ENCODE results near the gene MSL3B.
A peak's percentile ranks its signal among the peaks of the same experiment; 100 is the strongest.

The MSL3B gene

GRCh38 chr2:233853353-233853752 lies 14.8 kb downstream of the MSL3B start:
- no peak for DNase-seq (ENCODE audit: low read depth in 2 of 2)

- DNase-seq (ENCODE audit: low read depth in 2 of 2), result peak in 1 of 2 donors; percentile 35
Measured at GRCh38 chr2:233852056-233852455, 16.1 kb downstream of the MSL3B start.

- no peak for DNase-seq (ENCODE audit: low read depth in 2 of 2)
Measured at GRCh38 chr2:233851169-233851568, 17.0 kb downstream of the MSL3B start.

- no peak for DNase-seq (ENCODE audit: low read depth in 2 of 2)
Measured at GRCh38 chr2:233850745-233851144, 17.4 kb downstream of the MSL3B start.

GRCh38 chr2:233849607-233850271 lies 18.4 kb downstream of the MSL3B start:
- DNase-seq (ENCODE audit: low read depth in 2 of 2), result no peak

- no peak for DNase-seq (ENCODE audit: low read depth in 2 of 2)
Measured at GRCh38 chr2:233848276-233848675, 19.9 kb downstream of the MSL3B start.

- no peak for DNase-seq (ENCODE audit: low read depth in 2 of 2)
Measured at GRCh38 chr2:233847248-233847898, 20.8 kb downstream of the MSL3B start.

- peak in 1 of 2 donors; percentile 88 for DNase-seq (ENCODE audit: low read depth in 2 of 2)
Measured at GRCh38 chr2:233846387-233847247, 21.6 kb downstream of the MSL3B start.

- no peak for DNase-seq (ENCODE audit: low read depth in 2 of 2)
Measured at GRCh38 chr2:233845301-233846060, 22.7 kb downstream of the MSL3B start.

- no peak for DNase-seq (ENCODE audit: low read depth in 2 of 2)
Measured at GRCh38 chr2:233844836-233845235, 23.4 kb downstream of the MSL3B start.

- DNase-seq (ENCODE audit: low read depth in 2 of 2), result no peak
Measured at GRCh38 chr2:233844064-233844807, 23.9 kb downstream of the MSL3B start.

- no peak for DNase-seq (ENCODE audit: low read depth in 2 of 2)
Measured at GRCh38 chr2:233841183-233841582, 27.0 kb downstream of the MSL3B start.

- no peak for DNase-seq (ENCODE audit: low read depth in 2 of 2)
Measured at GRCh38 chr2:233840520-233840919, 27.7 kb downstream of the MSL3B start.

- DNase-seq (ENCODE audit: low read depth in 2 of 2), result no peak
Measured at GRCh38 chr2:233839447-233839820, 28.8 kb downstream of the MSL3B start.

- DNase-seq (ENCODE audit: low read depth in 2 of 2), result no peak
Measured at GRCh38 chr2:233838726-233839446, 29.3 kb downstream of the MSL3B start.

GRCh38 chr2:233838251-233838650 lies 29.9 kb downstream of the MSL3B start:
- DNase-seq (ENCODE audit: low read depth in 2 of 2), result no peak

- DNase-seq (ENCODE audit: low read depth in 2 of 2), result no peak
Measured at GRCh38 chr2:233837694-233838229, 30.4 kb downstream of the MSL3B start.

- no peak for DNase-seq (ENCODE audit: low read depth in 2 of 2)
Measured at GRCh38 chr2:233836359-233836758, 31.8 kb downstream of the MSL3B start.

GRCh38 chr2:233835230-233836186 lies 32.7 kb downstream of the MSL3B start:
- peak in 1 of 2 donors; percentile 28 for DNase-seq (ENCODE audit: low read depth in 2 of 2)

Data from lung microvascular endothelial cell (primary cell).